ENCODE measurements around the gene IRF2. TPM values are rescaled to one million over a fixed set of nuclear protein-coding genes. Genes with fewer than 3 reads are reported as not detected.

The IRF2 gene
- total RNA-seq, 1 donor = 43.8 TPM

GRCh38 chr4:184475096-184475461 lies 729 bp upstream of the IRF2 start:
- Histone ChIP-seq H4K20me1 (ENCODE audit: insufficient read depth, low read length) (no peaks in the 10 kb centered on the region), H3K36me3 (ENCODE audit: insufficient read depth, low read length) (no peaks in the 10 kb centered on the region), H3K4me1 (ENCODE audit: insufficient read depth, low read length) (peaks cover 17% of the 10 kb centered on the region), H3K27me3 (ENCODE audit: insufficient read depth, low read length) (no peaks in the 10 kb centered on the region), H3K79me2 (ENCODE audit: insufficient read depth, low read length) (peaks cover 44% of the 10 kb centered on the region), H3K9me3 (ENCODE audit: low read depth, low read length) (no peaks in the 10 kb centered on the region), H3K4me2 (ENCODE audit: insufficient read depth, low read length) (peak overlapping the region; percentile 95), H3K4me3 (ENCODE audit: insufficient read depth, low read length) (peak overlapping the region; percentile 94), H2AFZ (ENCODE audit: low read length) (peak overlapping the region; percentile 71), H3K27ac (ENCODE audit: low read depth, low read length) (peak overlapping the region; percentile 91)
- TF ChIP-seq CTCF (IDR thresholded peaks at IDR 0.05; ENCODE audit: extremely low read depth, low read depth, low read length) = no peak
- peak; percentile 88 for DNase-seq (ENCODE audit: insufficient read length, low spot score, missing footprints)

DNA sequence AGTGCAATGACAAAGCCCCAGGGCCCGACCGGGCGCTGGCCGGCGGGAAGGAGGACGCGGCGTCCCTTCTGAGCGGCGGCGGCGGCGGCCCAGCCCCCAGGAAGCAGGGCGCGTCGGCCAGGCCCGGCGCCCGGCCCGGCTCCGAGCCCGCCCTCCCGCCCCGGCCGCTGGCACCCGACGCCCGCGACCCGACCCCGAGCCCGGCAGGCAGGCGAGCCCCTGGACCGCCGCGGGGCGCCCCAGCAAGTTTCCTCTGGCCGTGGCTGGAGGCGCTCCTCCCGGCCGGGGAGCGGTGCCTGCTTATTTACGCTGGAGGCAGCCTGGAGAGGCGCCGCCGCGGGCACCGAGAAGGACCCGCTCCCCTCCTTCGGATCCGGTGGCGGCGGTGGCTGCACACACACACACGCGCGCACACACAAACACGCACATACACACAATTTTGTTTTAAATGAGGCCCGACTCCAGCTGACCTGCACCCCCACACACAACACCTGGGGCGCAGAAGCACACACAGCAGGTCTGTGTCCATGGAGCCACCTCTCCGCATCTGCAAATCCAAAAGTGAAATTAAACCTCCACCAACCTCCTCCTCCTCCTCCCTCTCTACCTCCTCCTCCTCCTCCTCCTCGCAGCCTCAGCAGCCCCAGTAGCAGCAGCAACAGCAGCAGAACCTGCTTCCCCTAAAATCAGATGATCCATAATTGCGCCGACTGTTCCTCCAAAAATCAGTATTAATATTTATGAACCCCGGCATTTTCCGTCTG lies 669 bp downstream of the IRF2 start:
- TF ChIP-seq CTCF (IDR thresholded peaks at IDR 0.05; ENCODE audit: extremely low read depth, low read depth, low read length) = no peak
- Histone ChIP-seq H2AFZ (ENCODE audit: low read length) (peak overlapping the region; percentile 84), H3K9me3 (ENCODE audit: low read depth, low read length) (no peaks in the 10 kb centered on the region), H3K36me3 (ENCODE audit: insufficient read depth, low read length) (peaks cover 4% of the 10 kb centered on the region), H3K27ac (ENCODE audit: low read depth, low read length) (peak overlapping the region; percentile 85), H3K4me3 (ENCODE audit: insufficient read depth, low read length) (peak overlapping the region; percentile 94), H4K20me1 (ENCODE audit: insufficient read depth, low read length) (peaks cover 3% of the 10 kb centered on the region), H3K4me1 (ENCODE audit: insufficient read depth, low read length) (peaks cover 17% of the 10 kb centered on the region), H3K4me2 (ENCODE audit: insufficient read depth, low read length) (peak overlapping the region; percentile 80), H3K79me2 (ENCODE audit: insufficient read depth, low read length) (peaks cover 58% of the 10 kb centered on the region), H3K27me3 (ENCODE audit: insufficient read depth, low read length) (no peaks in the 10 kb centered on the region)
- DNase-seq (ENCODE audit: insufficient read length, low spot score, missing footprints) = peak; percentile 90

DNA sequence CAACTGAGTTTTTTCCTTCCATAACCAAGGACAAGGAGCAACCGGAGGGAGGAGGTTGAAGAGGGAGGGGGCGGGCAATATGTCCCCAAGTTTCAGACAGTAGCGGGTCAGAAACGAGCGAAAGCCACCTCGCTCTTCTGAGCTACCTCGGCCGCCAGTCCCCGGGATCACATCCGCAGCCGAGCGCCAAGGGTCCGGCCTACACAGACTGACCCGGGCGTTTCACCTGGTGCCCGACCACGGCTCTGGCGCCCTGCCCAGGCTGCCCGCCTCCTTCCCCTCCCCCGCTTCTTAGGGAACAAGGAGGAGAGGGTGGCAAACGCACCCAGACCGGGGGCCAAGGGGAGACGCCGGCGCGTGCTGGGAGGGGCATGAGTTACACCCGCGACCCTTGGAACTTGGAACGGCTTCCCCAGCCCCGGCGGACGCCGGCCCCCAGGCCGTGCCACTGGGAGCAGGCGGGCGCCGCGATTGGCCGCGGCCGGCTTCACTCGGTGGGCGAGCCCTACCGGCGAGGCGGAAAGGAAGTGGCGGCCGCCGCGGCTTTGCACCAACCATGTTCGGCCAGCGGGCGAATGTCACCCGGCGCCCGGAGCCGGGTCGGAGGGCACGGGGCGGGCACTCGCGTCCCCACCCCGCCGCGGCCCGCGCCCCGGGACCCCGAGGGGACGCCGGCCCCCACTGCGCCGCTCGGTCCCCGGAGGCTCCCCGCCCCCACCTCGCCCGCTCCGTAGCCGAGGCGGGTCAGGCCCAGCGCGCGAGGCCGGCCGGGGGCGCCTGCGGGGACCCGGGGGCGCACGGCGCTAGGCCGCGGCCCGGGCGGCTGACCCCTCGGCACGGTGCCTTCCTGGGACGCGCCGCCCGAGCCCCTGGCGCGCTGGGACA lies 1.5 kb downstream of the IRF2 start:
- peak; percentile 95 for DNase-seq (ENCODE audit: insufficient read length, low spot score, missing footprints)
- Histone ChIP-seq H3K27me3 (ENCODE audit: insufficient read depth, low read length) (no peaks in the 10 kb centered on the region), H3K79me2 (ENCODE audit: insufficient read depth, low read length) (peaks cover 66% of the 10 kb centered on the region)

More for the DNA sequence above, 1.5 kb downstream of the IRF2 start:
- Histone ChIP-seq H3K4me1 (ENCODE audit: insufficient read depth, low read length) (peaks cover 17% of the 10 kb centered on the region), H2AFZ (ENCODE audit: low read length) (peak overlapping the region; percentile 84), H3K27ac (ENCODE audit: low read depth, low read length) (peak overlapping the region; percentile 79), H3K4me3 (ENCODE audit: insufficient read depth, low read length) (peak overlapping the region; percentile 94), H3K36me3 (ENCODE audit: insufficient read depth, low read length) (peaks cover 4% of the 10 kb centered on the region), H3K9me3 (ENCODE audit: low read depth, low read length) (no peaks in the 10 kb centered on the region), H3K4me2 (ENCODE audit: insufficient read depth, low read length) (peak overlapping the region; percentile 88), H4K20me1 (ENCODE audit: insufficient read depth, low read length) (peaks cover 5% of the 10 kb centered on the region)
- TF ChIP-seq CTCF (IDR thresholded peaks at IDR 0.05; ENCODE audit: extremely low read depth, low read depth, low read length) = no peak
